ENCODE results near the gene LRCH1. TPM values are rescaled to one million over a fixed set of nuclear protein-coding genes. Genes with fewer than 3 reads are reported as not detected.

Gene LRCH1
- total RNA-seq, 1 experiment from 2014 or later, result 16.5 TPM

GRCh38 chr13:46665633-46666482 lies 112.9 kb downstream of the LRCH1 start:
- Mint-ChIP-seq H3K9me3 (ENCODE audit: unreplicated experiment) (no peaks in the 10 kb centered on the region), H3K27me3 (ENCODE audit: insufficient read depth, unreplicated experiment) (no peaks in the 10 kb centered on the region), H3K4me1 (ENCODE audit: insufficient read depth, unreplicated experiment) (peaks cover 15% of the 10 kb centered on the region), H3K4me3 (ENCODE audit: unreplicated experiment) (no peak overlapping the region), H3K27ac (ENCODE audit: low read depth, unreplicated experiment) (no peak overlapping the region), H3K36me3 (ENCODE audit: insufficient read depth, unreplicated experiment) (peaks cover 4% of the 10 kb centered on the region)
- no peak for DNase-seq (ENCODE audit: unreplicated experiment)
- intact Hi-C loops (cut with micrococcal nuclease), result no loop called here
- ChIA-PET CTCF (interaction anchor here (0.7 kb wide), 1 partner anchor 12 kb away, joined by 3 read pairs; no protein-coding TSS in a partner anchor), POLR2A (interaction anchor here (0.6 to 1.3 kb wide), 2 partner anchors 43 to 64 kb away, joined by 3 to 5 read pairs; no protein-coding TSS in a partner anchor)
- no peak for TF ChIP-seq CTCF (IDR thresholded peaks at IDR 0.05; ENCODE audit: unreplicated experiment)
- BruUV-seq (replicated peaks), result no TSS peak

GRCh38 chr13:46666727-46667456 lies 113.9 kb downstream of the LRCH1 start:
- Mint-ChIP-seq H3K4me3 (ENCODE audit: unreplicated experiment) (no peak overlapping the region), H3K36me3 (ENCODE audit: insufficient read depth, unreplicated experiment) (peaks cover 4% of the 10 kb centered on the region), H3K4me1 (ENCODE audit: insufficient read depth, unreplicated experiment) (peaks cover 15% of the 10 kb centered on the region), H3K27ac (ENCODE audit: low read depth, unreplicated experiment) (no peak overlapping the region), H3K9me3 (ENCODE audit: unreplicated experiment) (no peaks in the 10 kb centered on the region), H3K27me3 (ENCODE audit: insufficient read depth, unreplicated experiment) (no peaks in the 10 kb centered on the region)
- TF ChIP-seq CTCF (IDR thresholded peaks at IDR 0.05; ENCODE audit: unreplicated experiment), result no peak
- ChIA-PET POLR2A (interaction anchor here (1.3 kb wide), 1 partner anchor 114 kb away, joined by 3 read pairs; the partner anchor contains the start of gene LRCH1), CTCF (interaction anchor here (0.6 kb wide), 1 partner anchor 153 kb away, joined by 3 read pairs; no protein-coding TSS in a partner anchor)
- no TSS peak for BruUV-seq (replicated peaks)
- DNase-seq (ENCODE audit: unreplicated experiment), result no peak
- intact Hi-C loops (cut with micrococcal nuclease), result no loop called here

- no peaks in the 10 kb centered on the region for H3K27me3 Mint-ChIP-seq (ENCODE audit: insufficient read depth, unreplicated experiment)
- peaks cover 15% of the 10 kb centered on the region for H3K4me1 Mint-ChIP-seq (ENCODE audit: insufficient read depth, unreplicated experiment)
- no peaks in the 10 kb centered on the region for H3K9me3 Mint-ChIP-seq (ENCODE audit: unreplicated experiment)
- no peak overlapping the region for H3K4me3 Mint-ChIP-seq (ENCODE audit: unreplicated experiment)
- no TSS peak for BruUV-seq (replicated peaks)
- no peak for TF ChIP-seq CTCF (IDR thresholded peaks at IDR 0.05; ENCODE audit: unreplicated experiment)
- CTCF ChIA-PET, result no interaction called here
- H3K36me3 Mint-ChIP-seq (ENCODE audit: insufficient read depth, unreplicated experiment), result peaks cover 4% of the 10 kb centered on the region
- no peak for DNase-seq (ENCODE audit: unreplicated experiment)
- POLR2A ChIA-PET, result interaction anchor here (0.7 to 1.3 kb wide), 3 partner anchors 16 to 115 kb away, joined by 3 to 4 read pairs (median 3); partner anchors contain the start of gene LRCH1
- intact Hi-C loops (cut with micrococcal nuclease), result no loop called here
- no peak overlapping the region for H3K27ac Mint-ChIP-seq (ENCODE audit: low read depth, unreplicated experiment)
Observed at GRCh38 chr13:46667687-46668281, 114.8 kb downstream of the LRCH1 start.
